NCI-H187 treated with DMSO at 0.1 percent for 48 hours (cell line): Measurements from ENCODE around the gene TP53TG3B.
"Not testable (repeated sequence)": the region's sequence is repeated elsewhere in the genome, so short reads cannot be mapped to it uniquely, and the experiment has no call there.

ENCODE experiments used
- DNase-seq: peaks from one replicate; lab custom pipeline; 2025; lab: John Stamatoyannopoulos, UW

TP53TG3B gene

GRCh38 chr16:33360541-33360940, at the start of gene TP53TG3B:
TSS of gene TP53TG3B (plus strand) at chr16:33360841. CDS start at chr16:33360909, 68 bp downstream.
- not testable (repeated sequence) for DNase-seq

GRCh38 chr16:33336226-33337012, 24.2 kb upstream of the TP53TG3B start:
- not testable (repeated sequence) for DNase-seq

GRCh38 chr16:33337627-33338542, 22.8 kb upstream of the TP53TG3B start:
- not testable (repeated sequence) for DNase-seq

- not testable (repeated sequence) for DNase-seq
These were observed 22.1 kb upstream of the TP53TG3B start for GRCh38 chr16:33338543-33338951.

GRCh38 chr16:33339093-33340061, 21.3 kb upstream of the TP53TG3B start:
- DNase-seq: not testable (repeated sequence)
